PC-3 (cell line): ENCODE measurements around the gene MAD1L1.

Experiments
- EZH2 ChIP-seq: fragments of 300-600 bp; sonication (generic); IDR thresholded peaks from one replicate; pipeline ENCODE4 v1.6.1; 2017; ENCODE audit warnings: antibody characterized with exemption, mild to moderate bottlenecking, low read length; ENCODE audit not compliant: unreplicated experiment
- TF ChIP-seq, protein P1 (sequence below): fragments of 300-600 bp; sonication (generic); conservative IDR thresholded peaks from 2 replicates; pipeline ENCODE4 v1.5.1; 2017; ENCODE audit warnings: antibody characterized with exemption, low read depth, mild to moderate bottlenecking, low read length

DNA sequence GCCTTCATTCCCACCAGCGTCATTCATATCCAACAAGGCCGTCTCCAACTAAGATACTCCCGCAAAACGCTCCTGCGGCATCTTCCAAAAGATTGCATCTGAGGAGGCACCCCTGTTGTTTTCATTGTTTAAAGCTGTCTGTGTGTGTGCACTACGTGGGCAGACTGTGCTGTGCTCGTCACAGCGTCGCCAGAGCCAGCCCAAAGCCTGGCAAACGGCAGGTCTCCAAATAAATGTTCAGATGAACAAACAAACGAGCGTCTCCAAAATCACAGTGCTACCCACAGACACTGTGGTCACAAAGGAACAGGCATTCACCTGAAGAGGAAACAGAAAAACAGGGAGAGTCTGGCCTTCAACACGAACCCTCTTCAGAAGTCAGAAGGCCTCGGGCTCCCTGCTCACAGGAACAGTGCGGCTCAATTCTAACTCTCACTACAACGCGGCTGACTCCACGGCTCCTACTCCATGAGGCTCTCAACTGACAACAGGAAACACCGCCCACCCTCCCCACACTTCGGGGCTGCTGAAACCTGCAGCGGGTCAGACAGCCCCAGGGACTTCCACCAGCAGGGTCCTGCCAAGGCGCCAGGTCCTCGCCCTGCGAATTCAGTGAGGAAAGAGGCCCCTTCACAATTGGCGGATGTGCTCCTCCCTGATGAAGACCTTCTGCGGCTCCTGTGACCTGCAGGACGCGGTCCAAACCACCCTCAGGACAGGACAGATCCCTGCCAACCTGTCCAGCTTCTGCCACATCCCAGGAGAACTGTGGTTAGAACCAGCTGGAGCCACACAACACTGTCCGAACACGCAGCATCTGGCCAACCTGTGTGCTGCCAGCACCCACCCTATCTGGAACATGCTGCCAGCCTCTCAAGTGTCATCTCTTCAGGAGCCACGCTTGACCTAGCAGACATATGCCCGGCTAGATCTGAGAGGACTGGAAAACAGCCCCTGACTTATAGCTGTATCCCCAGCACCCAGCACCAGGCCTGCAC is 36.1 kb downstream of the MAD1L1 start:
- TF ChIP-seq, protein P1, sequence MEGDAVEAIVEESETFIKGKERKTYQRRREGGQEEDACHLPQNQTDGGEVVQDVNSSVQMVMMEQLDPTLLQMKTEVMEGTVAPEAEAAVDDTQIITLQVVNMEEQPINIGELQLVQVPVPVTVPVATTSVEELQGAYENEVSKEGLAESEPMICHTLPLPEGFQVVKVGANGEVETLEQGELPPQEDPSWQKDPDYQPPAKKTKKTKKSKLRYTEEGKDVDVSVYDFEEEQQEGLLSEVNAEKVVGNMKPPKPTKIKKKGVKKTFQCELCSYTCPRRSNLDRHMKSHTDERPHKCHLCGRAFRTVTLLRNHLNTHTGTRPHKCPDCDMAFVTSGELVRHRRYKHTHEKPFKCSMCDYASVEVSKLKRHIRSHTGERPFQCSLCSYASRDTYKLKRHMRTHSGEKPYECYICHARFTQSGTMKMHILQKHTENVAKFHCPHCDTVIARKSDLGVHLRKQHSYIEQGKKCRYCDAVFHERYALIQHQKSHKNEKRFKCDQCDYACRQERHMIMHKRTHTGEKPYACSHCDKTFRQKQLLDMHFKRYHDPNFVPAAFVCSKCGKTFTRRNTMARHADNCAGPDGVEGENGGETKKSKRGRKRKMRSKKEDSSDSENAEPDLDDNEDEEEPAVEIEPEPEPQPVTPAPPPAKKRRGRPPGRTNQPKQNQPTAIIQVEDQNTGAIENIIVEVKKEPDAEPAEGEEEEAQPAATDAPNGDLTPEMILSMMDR, result no peak
- TF ChIP-seq EZH2, result no peak
